ENCODE data around the gene AGAP3. TPM values are rescaled to one million over a fixed set of nuclear protein-coding genes. Genes with fewer than 3 reads are reported as not detected.

Gene AGAP3
- total RNA-seq, 1 experiment from 2014 or later = 70.2 TPM

DNA sequence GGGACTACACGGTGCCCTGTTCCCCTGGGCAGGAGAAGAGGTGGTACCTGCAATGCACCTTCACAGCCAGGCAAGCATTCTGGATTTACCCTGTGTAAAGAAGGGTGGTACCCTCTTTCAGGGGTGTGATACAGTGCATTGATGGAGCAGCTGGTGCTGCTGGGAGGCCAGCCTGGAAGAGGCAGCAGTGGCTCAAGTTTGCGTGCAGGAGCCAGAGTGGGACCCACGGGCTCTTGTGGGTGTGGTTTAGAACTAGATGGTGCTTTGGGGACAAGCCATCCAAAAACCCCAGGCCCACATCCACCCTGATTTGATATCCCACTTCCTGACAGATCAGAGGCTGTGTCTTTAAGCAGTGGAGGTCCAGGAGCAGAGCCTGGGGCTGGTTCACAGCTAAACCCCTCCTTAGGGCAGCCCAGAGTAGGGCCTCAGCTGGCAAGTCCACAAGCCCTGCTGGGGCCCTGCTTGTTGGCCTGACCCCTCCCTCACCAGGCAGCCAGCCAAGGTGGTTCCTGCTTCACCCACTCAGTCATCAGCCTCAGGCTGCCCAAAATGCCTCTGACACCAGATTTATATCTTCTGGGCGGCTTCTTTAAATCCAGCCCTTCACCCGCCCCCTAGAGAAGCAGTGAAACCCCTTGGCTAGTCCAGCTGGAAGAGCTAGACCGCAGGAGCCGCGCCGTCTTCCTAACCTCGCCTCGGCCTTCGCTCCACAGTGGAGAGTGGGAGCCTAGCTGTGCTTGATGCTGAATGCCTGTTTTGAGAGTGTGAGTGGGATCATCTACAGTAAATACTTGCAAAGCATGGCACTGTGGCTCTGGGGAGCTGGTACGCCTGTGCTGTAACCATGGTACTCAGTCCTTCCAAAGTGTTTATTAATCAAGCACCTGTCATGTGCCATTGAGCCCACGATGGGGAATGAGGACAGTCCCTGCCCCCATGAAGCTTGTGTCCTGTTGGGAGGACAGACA, 39.4 kb upstream of the AGAP3 start:
- H3K4me3 Mint-ChIP-seq (ENCODE audit: unreplicated experiment) = no peak overlapping the region
- H3K9me3 Mint-ChIP-seq (ENCODE audit: unreplicated experiment) = no peaks in the 10 kb centered on the region
- TF ChIP-seq, protein P1, sequence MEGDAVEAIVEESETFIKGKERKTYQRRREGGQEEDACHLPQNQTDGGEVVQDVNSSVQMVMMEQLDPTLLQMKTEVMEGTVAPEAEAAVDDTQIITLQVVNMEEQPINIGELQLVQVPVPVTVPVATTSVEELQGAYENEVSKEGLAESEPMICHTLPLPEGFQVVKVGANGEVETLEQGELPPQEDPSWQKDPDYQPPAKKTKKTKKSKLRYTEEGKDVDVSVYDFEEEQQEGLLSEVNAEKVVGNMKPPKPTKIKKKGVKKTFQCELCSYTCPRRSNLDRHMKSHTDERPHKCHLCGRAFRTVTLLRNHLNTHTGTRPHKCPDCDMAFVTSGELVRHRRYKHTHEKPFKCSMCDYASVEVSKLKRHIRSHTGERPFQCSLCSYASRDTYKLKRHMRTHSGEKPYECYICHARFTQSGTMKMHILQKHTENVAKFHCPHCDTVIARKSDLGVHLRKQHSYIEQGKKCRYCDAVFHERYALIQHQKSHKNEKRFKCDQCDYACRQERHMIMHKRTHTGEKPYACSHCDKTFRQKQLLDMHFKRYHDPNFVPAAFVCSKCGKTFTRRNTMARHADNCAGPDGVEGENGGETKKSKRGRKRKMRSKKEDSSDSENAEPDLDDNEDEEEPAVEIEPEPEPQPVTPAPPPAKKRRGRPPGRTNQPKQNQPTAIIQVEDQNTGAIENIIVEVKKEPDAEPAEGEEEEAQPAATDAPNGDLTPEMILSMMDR (IDR thresholded peaks at IDR 0.05; ENCODE audit: insufficient read depth in 1 of 2, low read depth in 1 of 2, low read length in 1 of 2, severe bottlenecking in 1 of 2, unreplicated experiment in 1 of 2) = no peak
- H3K4me1 ChIP-seq = no peaks in the 10 kb centered on the region
- H3K27me3 Mint-ChIP-seq (ENCODE audit: insufficient read depth, unreplicated experiment) = peaks cover 4% of the 10 kb centered on the region
- H3K4me3 ChIP-seq (ENCODE audit: low read depth, low read length) = no peak overlapping the region
- ChIA-PET CTCF (interaction anchor here (0.6 kb wide), 1 partner anchor 22 kb away, joined by 6 read pairs; the partner anchor contains the start of gene ATG9B), POLR2A (interaction anchor here (1.0 kb wide), 1 partner anchor 19 kb away, joined by 3 read pairs; the partner anchor contains the start of gene ABCB8)
- no peaks in the 10 kb centered on the region for H3K4me1 Mint-ChIP-seq (ENCODE audit: low read depth, unreplicated experiment)
- no peak for DNase-seq
- no peak overlapping the region for H3K27ac Mint-ChIP-seq (ENCODE audit: unreplicated experiment)
- H3K36me3 ChIP-seq (ENCODE audit: control insufficient read depth, insufficient read depth, low read length) = no peaks in the 10 kb centered on the region
- no peaks in the 10 kb centered on the region for H3K36me3 Mint-ChIP-seq (ENCODE audit: insufficient read depth, unreplicated experiment)
- intact Hi-C loops (cut with micrococcal nuclease; ENCODE audit: unreplicated experiment) = no loop called here
- BruUV-seq (replicated peaks) = no TSS peak
- no peaks in the 10 kb centered on the region; the same call in 1 of the 2 replicates for H3K27me3 ChIP-seq (replicated peaks; ENCODE audit: control insufficient read depth, insufficient read depth, low read length)
- H3K9me3 ChIP-seq = no peaks in the 10 kb centered on the region

DNA sequence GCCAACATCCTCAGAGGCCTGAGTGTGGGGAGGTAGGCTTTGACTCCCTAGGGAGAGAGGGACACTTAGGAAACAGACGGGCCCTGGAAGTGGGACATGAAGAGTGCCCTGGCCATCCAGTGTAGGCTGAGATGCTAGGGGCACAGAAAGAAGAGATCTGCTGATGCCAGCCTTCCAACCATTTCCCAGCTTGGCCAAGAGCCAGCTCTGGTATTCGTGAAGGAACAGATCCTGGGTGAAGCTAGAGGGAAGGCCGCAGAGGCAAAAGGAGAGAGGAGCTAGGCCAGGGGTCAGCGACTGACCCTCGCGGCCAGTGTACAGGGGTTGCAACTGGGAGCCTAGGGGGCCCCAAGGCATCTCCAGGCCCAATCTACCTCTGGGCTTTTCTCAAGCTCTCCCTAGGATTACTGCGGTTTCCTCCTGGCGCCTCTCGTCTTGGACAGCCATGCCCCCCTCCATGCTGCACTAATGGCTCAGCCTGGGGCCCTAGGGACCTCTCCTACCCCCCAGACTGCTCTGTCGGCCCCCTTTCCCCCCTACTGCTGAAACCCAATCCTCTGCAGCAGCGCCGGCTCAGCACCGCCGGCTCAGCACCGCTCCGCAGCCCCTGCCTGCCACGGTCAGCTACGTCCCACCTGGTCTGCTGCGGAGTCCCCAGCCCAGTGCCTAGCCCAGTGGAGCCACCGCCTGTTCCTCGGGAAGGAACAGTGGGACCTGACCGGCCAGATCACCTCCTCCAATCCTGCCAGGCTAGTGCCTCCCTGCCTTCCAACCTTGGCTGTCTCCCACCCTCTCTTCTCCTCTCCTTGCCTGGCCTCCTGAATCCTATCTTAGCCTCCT, 38.1 kb upstream of the AGAP3 start, which contains the start of gene ASIC3:
Gene ASIC3 (plus strand): TSS at position 556 of the 840 bp plus-strand sequence. CDS start 355 bp downstream, outside the sequence.
- peaks cover 4% of the 10 kb centered on the region for H3K27me3 Mint-ChIP-seq (ENCODE audit: insufficient read depth, unreplicated experiment)
- Histone ChIP-seq H3K4me1 (no peaks in the 10 kb centered on the region), H3K27me3 (replicated peaks; ENCODE audit: control insufficient read depth, insufficient read depth, low read length) (no peaks in the 10 kb centered on the region), H3K36me3 (ENCODE audit: control insufficient read depth, insufficient read depth, low read length) (no peaks in the 10 kb centered on the region), H3K4me3 (ENCODE audit: low read depth, low read length) (no peak within 1 kb of the TSS), H3K9me3 (no peaks in the 10 kb centered on the region)
- H3K4me1 Mint-ChIP-seq (ENCODE audit: low read depth, unreplicated experiment) = no peaks in the 10 kb centered on the region
- ChIA-PET POLR2A (interaction anchor here (0.6 kb wide), 1 partner anchor 1835 kb away, joined by 4 read pairs; no protein-coding TSS in a partner anchor), CTCF (interaction anchor here (1.0 kb wide), 1 partner anchor 20 kb away, joined by 3 read pairs; the partner anchor contains the start of gene ABCB8)
- H3K4me3 Mint-ChIP-seq (ENCODE audit: unreplicated experiment) = no peak within 1 kb of the TSS
- DNase-seq = no peak
- no peak within 1 kb of the TSS for H3K27ac Mint-ChIP-seq (ENCODE audit: unreplicated experiment)
- no peaks in the 10 kb centered on the region for H3K36me3 Mint-ChIP-seq (ENCODE audit: insufficient read depth, unreplicated experiment)
- intact Hi-C loops (cut with micrococcal nuclease; ENCODE audit: unreplicated experiment) = no loop called here
- no peaks in the 10 kb centered on the region for H3K9me3 Mint-ChIP-seq (ENCODE audit: unreplicated experiment)
- TF ChIP-seq, protein P1 (IDR thresholded peaks at IDR 0.05; ENCODE audit: insufficient read depth in 1 of 2, low read depth in 1 of 2, low read length in 1 of 2, severe bottlenecking in 1 of 2, unreplicated experiment in 1 of 2) = no peak
- BruUV-seq (replicated peaks) = no TSS peak

Data from Caco-2 (cell line).